PC-3 (cell line): ENCODE results near the gene POMP. TPM values are rescaled to one million over a fixed set of nuclear protein-coding genes. Genes with fewer than 3 reads are reported as not detected.

Experiments used
- ATAC-seq: fragments of 200-7000 bp; cut with Tn5 transposase; 2 replicates; pipeline ENCODE4 v1.9.1; 2020; ENCODE audit warnings: mild to moderate bottlenecking, moderate library complexity
- BruUV-seq: library from RNA; stranded (reverse); fragments of 400-500 nt; replicated peaks from 2 replicates; lab custom pipeline; 2021; lab: Mats Ljungman, UMichigan
- CTCF ChIA-PET: fragments of 300-600 bp; sonication (Branson Sonifier 250); formaldehyde crosslinking; loops from one replicate; lab custom pipeline; 2022; ENCODE audit warnings: antibody characterized with exemption; lab: Charles Lee
- POLR2A ChIA-PET: fragments of 300-600 bp; sonication (Branson Sonifier 250); formaldehyde crosslinking; loops from one replicate; lab custom pipeline; 2022; ENCODE audit warnings: antibody characterized with exemption; ENCODE audit not compliant: unreplicated experiment; lab: Charles Lee
- DNase-seq: peaks from one replicate; pipeline ENCODE4 v3.0.0-alpha.2; 2015
- H2AFZ ChIP-seq: fragments of 300-600 bp; sonication (generic); 2 replicates; pipeline ENCODE4 v1.6.0; 2016; ENCODE audit warnings: antibody characterized with exemption, low read length
- H3F3A ChIP-seq: fragments of 300-600 bp; sonication (generic); one replicate; pipeline ENCODE4 v1.6.0; 2017; ENCODE audit warnings: antibody characterized with exemption, low read length, control low read depth, mild to moderate bottlenecking; ENCODE audit not compliant: unreplicated experiment
- H3K27ac ChIP-seq: fragments of 300-600 bp; sonication (generic); 2 replicates; pipeline ENCODE4 v1.5.1; 2016; ENCODE audit warnings: mild to moderate bottlenecking, low read length
- H3K27me3 ChIP-seq: fragments of 300-600 bp; sonication (generic); 2 replicates; pipeline ENCODE4 v1.6.1; 2016; ENCODE audit warnings: low read length, mixed read lengths
- H3K36me3 ChIP-seq: fragments of 300-600 bp; sonication (generic); 2 replicates; pipeline ENCODE4 v1.6.1; 2016; ENCODE audit warnings: low read depth, mixed run types, low read length, mixed read lengths
- H3K4me1 ChIP-seq: fragments of 300-600 bp; sonication (generic); 2 replicates; pipeline ENCODE4 v1.5.1; 2016; ENCODE audit warnings: low read length; ENCODE audit not compliant: insufficient read depth
- H3K4me2 ChIP-seq: fragments of 300-600 bp; sonication (generic); 2 replicates; pipeline ENCODE4 v1.6.0; 2016; ENCODE audit warnings: low read length
- H3K4me3 ChIP-seq: fragments of 300-600 bp; sonication (generic); 2 replicates; pipeline ENCODE4 v1.5.1; 2016; ENCODE audit warnings: mild to moderate bottlenecking, low read length, mixed read lengths
- H3K79me2 ChIP-seq: fragments of 300-600 bp; sonication (generic); 2 replicates; pipeline ENCODE4 v1.6.1; 2017; ENCODE audit warnings: low read length, mixed read lengths
- H3K9ac ChIP-seq: fragments of 300-600 bp; sonication (generic); 2 replicates; pipeline ENCODE4 v1.6.0; 2016; ENCODE audit warnings: mild to moderate bottlenecking, low read length
- H3K9me2 ChIP-seq: fragments of 300-600 bp; sonication (generic); replicated peaks from 2 replicates; pipeline ENCODE4 v1.6.1; 2016; ENCODE audit warnings: mixed run types, low read length, mixed read lengths
- H3K9me3 ChIP-seq: fragments of 300-600 bp; sonication (generic); 2 replicates; pipeline ENCODE4 v1.6.1; 2016; ENCODE audit warnings: low read length, mixed read lengths
- H4K20me1 ChIP-seq: fragments of 300-600 bp; sonication (generic); 2 replicates; pipeline ENCODE4 v1.6.1; 2016; ENCODE audit warnings: low read length, mixed read lengths
- EZH2 ChIP-seq: fragments of 300-600 bp; sonication (generic); IDR thresholded peaks from one replicate; pipeline ENCODE4 v1.6.1; 2017; ENCODE audit warnings: antibody characterized with exemption, mild to moderate bottlenecking, low read length; ENCODE audit not compliant: unreplicated experiment
- EZH2phosphoT487 ChIP-seq: fragments of 300-600 bp; sonication (generic); IDR thresholded peaks from 2 replicates; pipeline ENCODE4 v1.6.1; 2018; ENCODE audit warnings: mild to moderate bottlenecking, antibody characterized with exemption, low read length, borderline replicate concordance
- intact Hi-C: fragments of 100-400 bp; cut with micrococcal nuclease; formaldehyde crosslinking; loops from 2 replicates; pipeline ENCODE4 v1.9.0; 2023
- total RNA-seq: library from RNA; depleted of rRNA; stranded (reverse); fragments of >200 nt; gene quantifications from 2 replicates; pipeline ENCODE4 v1.2.3, GENCODE V29; 2014
- TF ChIP-seq, protein P1 (sequence below): fragments of 300-600 bp; sonication (generic); conservative IDR thresholded peaks from 2 replicates; pipeline ENCODE4 v1.5.1; 2017; ENCODE audit warnings: antibody characterized with exemption, low read depth, mild to moderate bottlenecking, low read length

Gene POMP
- total RNA-seq, 1 experiment from 2014 or later, result 92.8 TPM

DNA sequence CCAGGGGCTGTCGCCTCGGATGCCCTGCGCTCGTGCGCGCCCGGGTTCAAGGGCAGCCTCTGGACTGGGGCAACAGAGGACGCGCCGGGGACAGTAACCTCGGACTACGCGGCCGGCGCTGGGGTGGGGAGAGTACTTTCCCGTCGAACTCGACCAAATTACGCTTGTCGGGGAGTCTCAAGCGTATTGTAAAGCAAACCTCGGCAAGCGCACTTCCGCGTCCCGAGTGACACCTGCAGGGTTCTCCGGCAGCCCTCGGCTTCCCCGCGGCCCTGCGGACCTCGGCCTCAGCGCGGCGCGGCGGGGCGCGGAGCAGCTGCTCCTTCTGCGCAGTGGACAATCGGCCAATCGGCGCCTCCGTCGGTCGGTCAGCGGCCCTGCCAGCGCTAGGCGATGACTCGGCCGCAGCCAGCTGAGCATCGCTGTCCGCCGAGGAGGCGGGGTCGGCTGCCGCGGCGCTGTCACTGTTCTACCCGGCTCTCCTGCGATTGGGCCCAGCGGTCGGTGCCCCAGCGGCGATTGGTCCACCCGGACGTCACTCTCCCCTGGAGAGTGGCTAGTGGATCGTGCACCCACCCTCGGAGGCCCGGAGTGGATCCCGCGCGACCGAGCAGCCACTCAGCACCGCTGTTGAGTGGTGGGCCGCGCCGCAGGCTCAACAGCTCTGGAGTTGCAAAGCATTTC lies 59.8 kb downstream of the POMP start, which contains the start of gene SLC46A3:
SLC46A3 (minus strand) TSS at position 428 of the 684 bp plus-strand sequence. CDS start 972 bp downstream, outside the sequence.
- Histone ChIP-seq H3K4me3 (peak within 1 kb of the TSS; percentile 71), H3K79me2 (no peaks in the 10 kb centered on the region), H3F3A (no peaks in the 10 kb centered on the region), H4K20me1 (no peaks in the 10 kb centered on the region), H3K4me1 (peaks cover 32% of the 10 kb centered on the region), H3K4me2 (peak within 1 kb of the TSS; percentile 87), H3K36me3 (no peaks in the 10 kb centered on the region), H3K9ac (peak within 1 kb of the TSS; percentile 76), H2AFZ (peak within 1 kb of the TSS; percentile 92), H3K9me3 (no peaks in the 10 kb centered on the region), H3K27ac (peak within 1 kb of the TSS; percentile 46), H3K27me3 (no peaks in the 10 kb centered on the region), H3K9me2 (no peaks in the 10 kb centered on the region)
- ATAC-seq (peak; percentile 94), DNase-seq (peak; percentile 84)
- no peak for TF ChIP-seq EZH2phosphoT487
- no peak for TF ChIP-seq EZH2
- TF ChIP-seq, protein P1, sequence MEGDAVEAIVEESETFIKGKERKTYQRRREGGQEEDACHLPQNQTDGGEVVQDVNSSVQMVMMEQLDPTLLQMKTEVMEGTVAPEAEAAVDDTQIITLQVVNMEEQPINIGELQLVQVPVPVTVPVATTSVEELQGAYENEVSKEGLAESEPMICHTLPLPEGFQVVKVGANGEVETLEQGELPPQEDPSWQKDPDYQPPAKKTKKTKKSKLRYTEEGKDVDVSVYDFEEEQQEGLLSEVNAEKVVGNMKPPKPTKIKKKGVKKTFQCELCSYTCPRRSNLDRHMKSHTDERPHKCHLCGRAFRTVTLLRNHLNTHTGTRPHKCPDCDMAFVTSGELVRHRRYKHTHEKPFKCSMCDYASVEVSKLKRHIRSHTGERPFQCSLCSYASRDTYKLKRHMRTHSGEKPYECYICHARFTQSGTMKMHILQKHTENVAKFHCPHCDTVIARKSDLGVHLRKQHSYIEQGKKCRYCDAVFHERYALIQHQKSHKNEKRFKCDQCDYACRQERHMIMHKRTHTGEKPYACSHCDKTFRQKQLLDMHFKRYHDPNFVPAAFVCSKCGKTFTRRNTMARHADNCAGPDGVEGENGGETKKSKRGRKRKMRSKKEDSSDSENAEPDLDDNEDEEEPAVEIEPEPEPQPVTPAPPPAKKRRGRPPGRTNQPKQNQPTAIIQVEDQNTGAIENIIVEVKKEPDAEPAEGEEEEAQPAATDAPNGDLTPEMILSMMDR, result no peak
- intact Hi-C loops, result loop anchor here (1.0 to 5.0 kb wide), 3 partner anchors 34 to 78 kb away; no protein-coding TSS in a partner anchor
- POLR2A ChIA-PET, result no interaction called here
- BruUV-seq, result no TSS peak
- CTCF ChIA-PET, result interaction anchor here (0.7 to 1.1 kb wide), 3 partner anchors 59 to 78 kb away, joined by 3 to 4 read pairs (median 3); partner anchors contain the start of gene POMP

DNA sequence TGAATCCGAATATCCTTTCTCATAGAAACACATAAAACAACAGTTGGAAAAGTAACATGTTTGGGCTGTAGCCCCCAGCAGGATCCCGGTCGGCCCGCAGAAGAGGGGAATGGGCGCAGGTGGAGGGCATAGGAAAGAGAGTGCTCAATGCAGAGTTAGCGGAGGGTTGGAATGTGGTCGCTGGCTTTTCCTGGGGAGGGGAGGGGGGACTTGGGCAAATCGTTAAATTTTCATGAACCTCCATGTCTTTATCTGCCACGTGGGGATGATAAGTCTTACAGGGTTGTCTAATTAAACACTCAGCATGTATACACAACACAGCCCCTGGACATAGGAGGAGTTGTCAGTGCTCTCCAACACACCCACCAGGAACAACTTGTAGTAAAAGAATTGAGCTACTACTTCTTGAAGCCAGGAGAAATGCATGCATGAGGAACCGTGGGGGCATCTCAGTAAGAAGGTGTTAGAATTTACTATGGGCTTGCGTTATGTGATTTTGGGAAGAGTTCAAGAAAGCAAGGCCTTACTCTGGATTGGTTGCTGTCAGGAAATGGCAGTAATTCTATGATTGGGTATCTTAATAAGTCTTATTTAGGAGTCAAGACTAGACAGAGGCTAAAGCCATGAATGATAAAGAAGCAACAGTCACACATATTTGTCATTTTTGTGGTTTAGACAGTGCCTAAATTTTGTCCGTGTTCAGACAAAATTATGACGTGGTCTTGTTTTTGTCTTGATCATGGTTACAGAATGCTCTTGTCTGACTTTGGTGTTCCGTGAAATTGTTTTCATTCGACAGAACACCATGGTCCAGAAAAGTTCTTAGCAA lies 60.5 kb downstream of the POMP start:
- Histone ChIP-seq H3K9me2 (no peaks in the 10 kb centered on the region), H3K4me3 (peak overlapping the region; percentile 71; the same call in 1 of the 2 replicates), H3F3A (no peaks in the 10 kb centered on the region), H3K4me2 (peak overlapping the region; percentile 87), H4K20me1 (no peaks in the 10 kb centered on the region), H3K79me2 (no peaks in the 10 kb centered on the region), H3K9ac (no peak overlapping the region), H3K4me1 (peaks cover 32% of the 10 kb centered on the region), H3K27me3 (no peaks in the 10 kb centered on the region), H3K27ac (no peak overlapping the region), H2AFZ (peak overlapping the region; percentile 78), H3K9me3 (no peaks in the 10 kb centered on the region), H3K36me3 (no peaks in the 10 kb centered on the region)
- ATAC-seq (no peak), DNase-seq (no peak)
- CTCF ChIA-PET, result interaction anchor here (1.1 kb wide), 1 partner anchor 61 kb away, joined by 4 read pairs; the partner anchor contains the start of gene POMP
- intact Hi-C loops, result loop anchor here (5.0 kb wide), 2 partner anchors 33 to 42 kb away; no protein-coding TSS in a partner anchor
- POLR2A ChIA-PET, result no interaction called here
- TF ChIP-seq EZH2phosphoT487, result no peak
- no peak for TF ChIP-seq EZH2
- TF ChIP-seq, protein P1, result no peak
- BruUV-seq, result no TSS peak
